GM18505 (cell line): ENCODE measurements around the gene HAL.

ENCODE experiments used
- ATAC-seq: cut with Tn5 transposase; IDR thresholded peaks from one replicate; pipeline ENCODE4 v1.9.1; 2021; ENCODE audit not compliant: unreplicated experiment
- POLR2A ChIP-seq: IDR thresholded peaks from 4 replicates; pipeline ENCODE4 v1.6.1; 2011; ENCODE audit warnings: borderline replicate concordance; ENCODE audit not compliant: insufficient read depth, insufficient read length; ENCODE audit errors: extremely low read depth

Gene HAL, protein sequence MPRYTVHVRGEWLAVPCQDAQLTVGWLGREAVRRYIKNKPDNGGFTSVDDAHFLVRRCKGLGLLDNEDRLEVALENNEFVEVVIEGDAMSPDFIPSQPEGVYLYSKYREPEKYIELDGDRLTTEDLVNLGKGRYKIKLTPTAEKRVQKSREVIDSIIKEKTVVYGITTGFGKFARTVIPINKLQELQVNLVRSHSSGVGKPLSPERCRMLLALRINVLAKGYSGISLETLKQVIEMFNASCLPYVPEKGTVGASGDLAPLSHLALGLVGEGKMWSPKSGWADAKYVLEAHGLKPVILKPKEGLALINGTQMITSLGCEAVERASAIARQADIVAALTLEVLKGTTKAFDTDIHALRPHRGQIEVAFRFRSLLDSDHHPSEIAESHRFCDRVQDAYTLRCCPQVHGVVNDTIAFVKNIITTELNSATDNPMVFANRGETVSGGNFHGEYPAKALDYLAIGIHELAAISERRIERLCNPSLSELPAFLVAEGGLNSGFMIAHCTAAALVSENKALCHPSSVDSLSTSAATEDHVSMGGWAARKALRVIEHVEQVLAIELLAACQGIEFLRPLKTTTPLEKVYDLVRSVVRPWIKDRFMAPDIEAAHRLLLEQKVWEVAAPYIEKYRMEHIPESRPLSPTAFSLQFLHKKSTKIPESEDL

DNA sequence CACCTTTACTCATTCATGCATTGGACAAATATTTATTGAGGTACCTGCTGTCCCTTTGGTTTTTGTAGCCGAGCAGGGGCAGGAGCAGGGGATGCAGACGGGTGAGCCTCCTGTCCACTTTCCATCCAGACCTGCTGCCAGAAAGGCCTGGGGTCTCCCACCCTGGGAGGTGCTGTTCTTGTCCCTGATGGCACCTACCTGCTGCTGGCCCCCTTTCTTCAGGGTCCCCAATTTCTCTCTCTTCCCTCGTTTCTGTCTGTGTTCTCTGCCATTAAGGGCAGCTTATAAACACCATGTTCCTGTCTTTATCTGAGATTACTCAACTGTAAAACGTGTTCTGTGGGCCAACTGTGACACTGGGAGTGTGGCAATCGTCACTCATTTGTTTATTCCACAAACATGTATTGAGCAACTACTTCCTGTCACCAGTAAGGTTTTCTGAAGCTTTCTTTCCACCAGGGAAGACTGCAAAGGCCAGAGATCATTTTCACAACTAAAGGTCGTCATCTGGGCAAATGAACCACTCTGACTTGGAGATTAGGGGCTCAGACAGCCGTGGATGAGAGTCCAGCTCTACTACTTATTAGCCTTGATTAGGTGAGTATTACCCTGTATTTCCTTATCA lies at the start of gene HAL:
HAL (minus strand) TSS at position 311 of the 625 bp plus-strand sequence. CDS start 434 bp downstream, outside the sequence.
- no peak for TF ChIP-seq POLR2A
- ATAC-seq: no peak

DNA sequence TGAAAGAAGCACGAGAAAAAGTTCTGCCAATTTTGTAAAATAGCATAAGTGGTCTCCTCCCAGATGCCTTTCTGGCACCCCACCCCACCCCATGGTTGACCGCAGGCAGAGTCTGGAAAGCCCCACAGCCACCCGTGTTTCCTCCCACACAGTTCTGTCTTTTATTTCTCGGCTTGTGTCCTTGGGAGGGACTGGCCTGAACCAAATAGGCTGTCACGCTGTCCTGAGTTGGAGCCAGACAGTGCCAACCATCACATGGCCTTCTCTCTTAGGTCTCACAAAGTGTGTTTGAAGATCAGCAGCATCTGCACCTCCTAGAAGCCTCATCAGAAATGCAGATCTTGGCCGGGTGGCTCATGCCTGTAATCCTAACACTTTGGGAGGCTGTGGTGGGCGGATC lies 49.4 kb upstream of the HAL start:
- ATAC-seq: no peak
- TF ChIP-seq POLR2A: no peak

DNA sequence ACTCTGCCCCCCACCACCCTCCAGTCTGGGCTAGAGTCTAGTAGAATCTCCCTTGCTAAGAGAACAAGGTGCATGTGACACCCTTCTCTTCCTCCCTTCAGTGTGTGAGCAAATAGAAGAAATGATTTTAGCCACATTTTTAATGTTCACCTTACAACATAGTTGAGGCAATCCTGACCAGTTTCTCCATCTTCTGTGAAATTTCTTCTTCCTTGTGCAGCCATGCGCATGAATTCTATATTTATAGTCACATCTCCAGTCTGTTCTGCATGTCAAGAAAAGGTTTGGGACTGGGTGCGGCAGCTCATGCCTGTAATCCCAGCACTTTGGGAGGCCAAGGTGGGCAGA lies 48.8 kb upstream of the HAL start:
- ATAC-seq: no peak
- TF ChIP-seq POLR2A: no peak

DNA sequence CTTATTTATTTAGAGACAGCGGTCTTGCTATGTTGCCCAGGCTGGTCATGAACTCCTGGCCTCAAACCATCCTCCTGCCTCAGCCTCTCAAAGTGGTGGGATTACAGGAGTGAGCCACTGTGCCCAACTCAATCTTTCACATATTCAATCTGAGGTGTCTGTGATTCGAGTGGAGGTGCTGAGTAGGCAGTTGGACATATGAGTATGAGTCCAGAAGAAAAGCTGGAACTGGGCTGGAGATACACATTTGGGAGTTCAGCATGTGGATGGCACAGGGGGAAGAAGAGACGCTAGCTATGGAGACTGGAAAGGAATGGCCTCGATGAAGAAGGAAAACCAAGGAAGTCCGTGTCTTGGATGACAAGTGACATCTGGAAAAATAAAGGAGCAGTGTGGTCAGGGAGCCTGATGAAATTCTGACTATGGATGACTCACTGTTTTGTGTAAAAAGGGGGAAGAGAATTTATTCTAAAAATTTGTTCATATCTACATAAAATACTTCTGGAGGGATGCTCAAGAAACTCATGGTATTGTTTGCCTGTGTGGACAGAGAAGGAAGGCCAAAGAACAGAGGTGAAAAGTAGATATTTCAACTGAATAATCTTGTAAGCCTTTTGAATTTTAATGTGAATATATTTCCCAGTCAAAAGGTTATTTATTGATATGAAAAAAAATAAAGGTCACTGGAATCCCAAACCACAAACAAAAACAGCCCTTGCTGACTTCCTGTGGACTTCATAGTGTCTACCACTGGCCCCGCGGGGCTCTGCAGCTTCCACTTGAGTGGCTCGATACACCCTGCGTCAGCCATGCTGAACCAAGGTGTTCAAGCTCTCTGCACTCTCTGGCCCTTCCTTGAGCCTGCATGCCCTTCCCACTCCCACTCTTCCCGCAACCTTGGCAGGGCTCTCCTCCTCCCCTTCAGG lies 48.1 kb upstream of the HAL start:
- no peak for TF ChIP-seq POLR2A
- ATAC-seq: no peak

DNA sequence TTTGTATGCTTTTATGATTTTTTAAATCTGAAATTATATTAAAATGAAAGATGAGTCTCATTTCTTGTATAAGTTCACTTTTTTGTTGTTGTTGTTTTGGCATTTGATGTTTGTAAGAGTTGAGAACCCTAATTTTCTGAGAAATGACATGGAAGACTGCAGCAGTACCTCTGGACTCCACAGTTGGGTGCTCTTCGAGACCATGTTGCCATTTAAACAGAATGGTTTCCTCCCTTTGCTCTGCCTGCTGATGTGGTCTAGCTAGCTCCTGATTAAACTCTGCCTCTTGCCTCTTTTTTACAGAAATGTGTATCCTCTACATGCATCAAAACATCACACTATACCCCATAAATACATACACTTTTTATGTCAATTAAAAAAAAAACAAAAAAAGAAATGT lies 45.0 kb upstream of the HAL start:
- TF ChIP-seq POLR2A: no peak
- ATAC-seq: no peak

DNA sequence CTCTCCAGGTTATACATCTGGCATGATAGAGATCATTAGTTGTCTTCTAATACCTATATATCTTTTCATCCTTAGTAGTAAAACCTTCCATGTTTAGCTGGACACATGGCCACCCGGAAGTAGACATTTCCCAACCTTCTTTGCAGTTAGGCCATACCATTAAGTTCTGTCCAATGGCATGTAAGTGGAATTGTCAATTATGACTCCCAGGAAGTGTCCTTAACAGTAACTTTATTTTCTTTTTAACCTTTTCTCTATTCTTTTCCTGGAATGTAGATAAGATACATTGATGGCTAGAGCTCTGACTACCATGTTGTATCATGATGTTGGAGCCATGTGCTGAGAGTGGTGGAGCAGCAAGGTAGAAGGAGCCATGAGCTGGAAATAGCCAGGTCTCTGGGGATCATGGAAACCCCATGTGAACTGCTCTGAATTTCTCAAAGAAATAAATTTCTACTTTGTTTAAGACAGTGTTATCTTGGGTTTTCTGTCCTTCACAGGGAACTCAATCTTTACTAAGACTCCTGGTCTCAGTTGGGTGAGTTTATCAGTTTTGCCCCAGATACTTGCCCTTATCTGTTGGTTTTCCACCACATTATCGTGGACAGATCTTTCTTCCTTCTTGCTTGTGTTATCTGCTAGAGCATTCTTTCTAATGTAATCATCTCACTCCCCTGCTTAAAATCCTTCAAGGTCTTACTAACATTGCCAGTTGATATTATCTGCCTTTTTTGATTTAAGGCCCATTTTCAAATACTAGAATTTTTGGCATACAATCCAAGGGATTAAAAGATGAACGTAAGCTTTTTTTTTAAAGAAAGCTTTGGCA lies 44.4 kb upstream of the HAL start:
- no peak for ATAC-seq
- no peak for TF ChIP-seq POLR2A

DNA sequence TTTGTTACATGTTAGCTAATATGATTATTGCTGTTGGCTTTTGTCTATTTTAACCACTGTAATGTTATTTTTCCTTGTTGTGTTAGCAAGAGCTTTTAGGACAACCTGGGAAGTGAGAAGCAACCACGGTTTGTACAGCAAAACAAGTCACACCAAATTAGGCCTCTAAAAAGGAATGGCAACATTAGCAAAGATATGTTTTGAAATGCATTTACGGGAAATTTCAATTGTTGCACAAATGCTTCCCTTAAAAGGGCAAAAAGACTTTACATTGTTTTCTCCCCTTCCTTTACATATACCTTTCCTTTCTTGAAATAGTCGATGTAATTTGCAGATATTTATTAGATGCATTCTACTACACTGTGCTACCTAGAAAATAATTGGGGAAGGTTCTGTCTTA lies 43.4 kb upstream of the HAL start:
- TF ChIP-seq POLR2A: no peak
- ATAC-seq: no peak

DNA sequence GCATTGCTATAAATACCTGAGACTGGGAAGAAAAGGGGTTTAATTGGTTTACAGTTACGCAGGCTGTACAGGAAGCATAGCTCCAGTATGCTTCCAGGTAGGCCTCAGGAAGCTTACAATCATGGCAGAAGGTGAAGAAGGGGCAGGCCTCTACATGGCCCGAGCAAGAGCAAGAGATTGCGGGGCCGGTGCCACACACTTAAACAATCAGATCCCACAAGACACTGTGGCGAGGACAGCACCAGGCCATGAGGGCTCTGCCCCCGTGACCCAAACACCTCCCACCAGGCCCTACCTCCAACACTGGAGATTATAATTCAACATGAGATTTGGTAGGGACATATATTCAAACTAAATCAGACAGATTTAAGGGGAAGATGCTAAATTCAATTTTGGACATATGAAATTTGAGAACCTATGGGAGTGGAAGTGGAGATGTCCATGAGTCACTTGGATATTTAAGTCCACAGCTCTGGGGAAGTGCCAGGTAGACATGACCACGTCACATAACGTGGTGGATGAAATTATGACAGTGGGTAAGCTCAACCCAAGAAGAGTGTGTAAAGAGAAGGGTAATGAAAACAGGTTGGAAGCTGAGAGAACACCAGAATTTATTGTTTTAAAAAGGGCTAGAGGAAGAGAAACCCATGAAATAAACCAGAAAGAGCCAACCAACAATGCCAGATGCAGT lies 40.8 kb upstream of the HAL start:
- TF ChIP-seq POLR2A: no peak
- ATAC-seq: no peak

DNA sequence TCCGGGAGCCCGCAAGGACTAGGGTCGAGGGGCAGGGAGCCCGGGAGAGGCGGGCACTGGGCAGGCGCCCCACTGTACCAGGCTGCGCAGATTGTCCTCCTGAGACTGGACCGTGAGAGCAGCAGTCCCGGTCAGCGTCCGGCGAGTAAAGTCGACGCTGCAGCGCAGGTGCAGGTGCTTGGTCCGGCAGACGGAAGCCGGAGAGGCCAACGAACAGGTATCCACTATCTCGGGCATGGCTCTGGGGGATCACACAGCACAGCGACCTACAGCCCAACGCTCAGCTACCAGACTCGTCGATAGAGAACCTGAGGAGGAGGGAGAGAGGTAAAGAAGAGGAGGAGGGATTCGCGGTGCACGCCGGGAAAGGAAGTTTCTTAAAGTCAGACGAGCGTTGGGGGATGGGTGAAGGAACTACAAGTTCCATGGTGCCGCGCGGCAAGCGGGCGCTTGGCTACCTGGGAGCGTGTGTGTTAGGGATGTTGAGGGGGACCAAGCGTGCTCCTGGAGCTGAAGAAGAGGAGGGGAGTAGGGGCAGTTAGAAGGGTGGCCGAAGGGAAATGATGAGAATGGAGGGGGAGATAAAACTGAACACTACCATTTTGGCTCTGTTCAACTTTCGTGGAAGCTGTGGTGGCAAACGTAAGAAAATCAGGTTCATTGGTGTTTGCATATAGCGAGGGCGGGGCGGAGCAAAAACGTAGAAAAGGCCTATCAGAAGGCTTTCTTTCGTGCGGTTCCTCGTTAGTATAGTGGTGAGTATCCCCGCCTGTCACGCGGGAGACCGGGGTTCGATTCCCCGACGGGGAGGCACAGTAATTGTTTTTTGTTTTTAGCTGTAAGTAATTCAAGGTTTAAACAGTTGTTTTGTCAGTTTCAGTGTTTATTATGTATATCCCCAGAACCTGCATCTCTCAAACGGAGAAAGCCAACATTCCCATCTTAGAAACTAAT lies 39.4 kb upstream of the HAL start, which contains the start of gene LTA4H:
LTA4H (minus strand) TSS at position 305 of the 954 bp plus-strand sequence; CDS start at position 237, 68 bp downstream.
- ATAC-seq: peak; percentile 91
- TF ChIP-seq POLR2A: peak; percentile 89

DNA sequence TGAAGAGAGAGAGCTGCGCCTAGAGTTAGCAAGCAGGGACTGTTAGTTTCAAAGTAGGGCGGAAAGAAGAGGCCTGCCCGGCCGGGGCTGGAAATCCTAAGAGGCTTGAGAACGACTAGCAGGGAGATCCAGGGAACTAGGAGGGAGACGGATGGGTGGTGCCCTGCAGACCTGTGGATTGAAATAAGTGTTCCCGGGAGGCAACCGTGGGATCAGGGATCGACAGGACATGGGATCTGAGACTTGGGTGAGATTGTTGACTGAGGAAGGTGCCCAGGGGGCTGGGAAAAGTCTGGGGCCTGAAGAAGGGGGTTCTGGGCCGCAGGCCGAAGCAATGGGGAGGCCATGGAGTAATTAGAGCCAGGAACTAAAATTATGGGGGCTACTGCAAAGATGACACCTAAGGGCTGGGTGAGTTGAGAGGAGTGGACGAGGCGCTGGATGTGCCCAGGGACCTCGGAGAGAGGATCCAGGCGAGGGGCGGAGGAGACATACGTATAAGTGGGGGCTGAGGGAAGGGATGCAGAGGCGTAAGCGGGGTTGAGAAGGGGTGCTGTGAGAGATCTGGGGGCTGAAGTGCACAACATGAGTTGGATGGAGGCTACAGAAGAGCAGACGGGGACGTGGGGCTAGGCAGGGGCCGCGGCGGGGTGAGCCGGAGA lies 38.6 kb upstream of the HAL start:
- no peak for TF ChIP-seq POLR2A
- no peak for ATAC-seq

DNA sequence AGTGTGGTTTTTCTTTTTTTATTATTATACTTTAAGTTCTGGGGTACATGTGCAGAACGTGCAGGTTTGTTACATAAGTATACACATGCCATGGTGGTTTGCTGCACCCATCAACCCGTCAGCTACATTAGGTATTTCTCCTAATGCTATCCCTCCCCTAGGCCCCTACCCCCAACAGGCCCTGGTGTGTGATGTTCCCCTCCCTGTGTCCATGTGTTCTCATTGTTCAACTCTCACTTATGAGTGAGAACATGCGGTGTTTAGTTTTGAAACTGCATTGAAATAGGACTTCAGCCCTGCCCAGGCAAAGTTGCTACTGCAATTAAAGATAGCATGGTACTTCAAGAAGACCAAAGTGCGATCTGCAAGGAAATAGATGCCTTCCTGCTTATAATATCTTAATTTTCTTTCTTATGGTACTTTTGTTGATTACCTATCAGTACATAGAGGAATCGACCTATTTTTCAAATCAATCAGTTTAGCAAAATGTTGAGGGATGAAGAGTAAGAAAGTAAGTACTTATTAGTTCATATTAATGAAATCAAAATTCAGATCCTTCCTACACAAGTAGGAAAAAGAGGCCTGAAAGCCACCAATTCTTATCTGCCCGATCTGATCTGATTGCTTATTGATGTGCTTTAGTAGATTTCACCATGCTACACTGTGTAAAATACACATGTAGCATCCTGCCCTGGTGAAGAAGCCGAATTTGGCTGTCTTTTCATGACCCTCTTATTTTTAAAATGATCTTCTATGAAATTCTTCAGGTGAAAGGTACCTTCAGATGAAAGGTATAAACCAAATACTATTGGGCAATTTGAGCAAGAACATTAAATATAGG lies 37.6 kb upstream of the HAL start:
- TF ChIP-seq POLR2A: no peak
- no peak for ATAC-seq
